Measurements from ENCODE around the gene PAFAH1B2.
"Not testable (repeated sequence)": the region's sequence is repeated elsewhere in the genome, so short reads cannot be mapped to it uniquely, and the experiment has no call there.

The PAFAH1B2 gene

DNA sequence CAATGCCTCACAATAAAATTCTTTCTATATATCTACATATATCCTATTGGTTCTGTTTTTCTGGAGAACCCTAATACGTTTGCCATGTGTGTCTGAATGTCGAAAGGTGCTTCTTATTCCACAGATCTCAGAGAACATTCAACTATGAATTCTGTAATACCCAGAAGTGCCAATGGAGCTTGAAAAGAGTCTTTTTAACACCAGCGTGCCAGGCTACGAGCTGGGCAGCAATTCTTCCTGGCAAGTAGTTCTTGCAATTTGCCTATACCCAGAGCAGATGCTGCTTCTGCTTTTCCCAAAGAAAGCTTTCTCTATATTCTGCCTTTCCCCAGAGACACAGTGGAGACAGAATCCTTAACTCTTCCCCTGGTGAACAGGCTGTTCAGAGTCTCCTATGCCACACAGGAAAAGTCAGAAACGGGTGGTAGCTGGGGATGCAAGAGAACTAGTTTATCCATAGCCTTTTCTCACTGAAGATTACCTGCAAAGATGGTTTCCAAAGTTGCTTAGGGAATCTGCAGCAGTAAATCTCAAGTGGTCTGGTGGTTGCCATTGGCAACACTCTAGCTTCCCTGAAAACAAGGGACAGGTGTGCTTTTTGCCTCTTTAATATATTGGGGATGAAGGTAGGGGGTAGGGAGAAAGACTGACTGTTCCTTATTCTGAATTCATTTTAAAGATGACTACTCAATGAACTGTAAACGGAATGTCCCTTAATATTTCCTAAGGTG is 16.8 kb upstream of the PAFAH1B2 start:
- no peak for DNase-seq (ENCODE audit: low read depth)

DNA sequence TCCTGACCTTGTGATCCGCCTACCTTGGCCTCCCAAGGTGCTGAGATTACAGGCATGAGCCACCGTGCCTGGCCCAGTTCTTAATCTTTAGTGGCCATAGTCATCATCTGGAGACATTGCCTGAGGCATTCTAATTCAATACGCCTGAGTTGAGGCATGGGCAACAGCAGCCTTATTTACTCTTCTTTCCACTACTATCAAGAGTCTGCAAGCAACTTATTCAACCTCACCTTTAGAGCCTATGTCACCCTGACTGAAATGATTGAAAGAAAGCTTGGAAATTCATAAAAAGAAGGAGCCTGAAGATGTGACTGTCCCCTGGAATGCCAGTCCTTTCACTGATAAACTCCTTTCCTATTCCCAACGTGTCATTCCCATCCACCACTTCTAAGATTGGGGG is 15.8 kb upstream of the PAFAH1B2 start:
- no peak for DNase-seq (ENCODE audit: low read depth)

DNA sequence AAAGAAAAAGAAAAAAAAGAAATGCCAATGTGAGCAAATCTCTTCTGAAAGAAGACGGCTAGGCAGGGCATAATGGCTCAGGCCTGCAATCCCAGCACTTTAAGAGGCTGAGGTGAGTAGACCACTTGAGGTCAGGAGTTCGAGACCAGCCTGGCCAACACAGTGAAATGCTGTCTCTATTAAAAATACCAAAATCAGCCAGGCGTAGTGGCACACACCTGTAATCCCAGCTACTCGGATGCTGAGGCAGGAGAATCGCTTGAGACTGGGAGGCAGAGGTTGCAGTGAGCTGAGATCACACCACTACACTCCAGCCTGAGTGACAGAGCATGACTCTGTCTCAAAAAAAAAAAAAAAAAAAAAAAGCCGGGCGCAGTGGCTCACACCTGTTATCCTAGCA is 13.7 kb upstream of the PAFAH1B2 start:
- DNase-seq (ENCODE audit: low read depth), result not testable (repeated sequence)

DNA sequence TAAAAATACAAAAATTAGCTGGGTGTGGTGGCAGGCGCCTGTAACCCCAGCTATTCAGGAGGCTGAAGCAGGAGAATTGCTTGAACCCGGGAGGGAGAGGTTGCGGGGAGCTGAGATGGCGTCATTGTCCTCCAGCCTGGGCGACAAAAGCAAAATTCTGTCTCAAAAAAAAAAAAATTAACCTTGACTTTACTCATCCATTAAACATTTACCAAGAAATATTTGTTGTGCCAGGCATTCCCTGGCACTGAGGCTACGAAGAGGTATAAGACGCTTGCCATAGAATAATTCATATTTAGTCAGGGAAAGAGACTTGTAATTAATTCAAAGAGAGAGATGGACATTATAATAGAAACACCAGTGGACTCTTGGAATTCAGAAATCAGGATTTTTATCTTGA is 13.2 kb upstream of the PAFAH1B2 start:
- no peak for DNase-seq (ENCODE audit: low read depth)

DNA sequence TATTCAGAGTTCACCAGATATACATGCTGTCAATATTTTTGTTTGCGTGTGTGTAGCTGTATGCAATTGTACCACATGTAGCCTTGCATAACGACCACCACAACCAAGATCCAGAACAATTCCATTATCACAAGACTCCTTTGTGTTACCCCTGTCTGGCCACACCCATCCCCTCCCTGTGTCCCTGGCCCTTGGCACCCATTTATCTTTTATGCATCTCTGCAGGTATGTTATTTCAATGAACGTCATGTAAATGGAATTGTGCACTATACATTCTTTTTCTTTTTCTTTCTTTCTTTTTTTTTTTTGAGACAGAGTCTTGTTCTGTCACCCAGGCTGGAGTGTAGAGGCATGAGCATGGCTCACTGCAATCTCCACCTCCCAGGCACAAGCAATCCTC is 9.7 kb upstream of the PAFAH1B2 start:
- DNase-seq (ENCODE audit: low read depth), result no peak

DNA sequence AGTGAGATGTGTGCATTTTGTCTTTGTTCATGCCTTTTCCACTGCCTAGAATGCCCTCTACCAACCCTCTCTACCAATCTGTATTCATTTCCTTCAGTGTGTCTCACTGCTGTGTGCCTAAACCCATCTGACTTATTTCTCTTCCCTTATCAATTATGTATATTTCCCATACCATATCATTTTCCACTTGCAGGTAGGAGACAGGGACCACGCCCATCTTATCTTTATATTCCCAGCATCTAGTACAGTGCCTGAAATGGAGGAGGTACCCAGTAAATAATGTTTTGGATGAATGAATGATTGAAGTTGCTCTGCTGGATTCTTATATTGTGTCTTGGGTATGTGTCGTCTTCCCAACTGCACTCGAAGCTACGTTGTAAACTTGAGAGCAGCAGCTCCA is 9.1 kb upstream of the PAFAH1B2 start:
- not testable (repeated sequence) for DNase-seq (ENCODE audit: low read depth)

DNA sequence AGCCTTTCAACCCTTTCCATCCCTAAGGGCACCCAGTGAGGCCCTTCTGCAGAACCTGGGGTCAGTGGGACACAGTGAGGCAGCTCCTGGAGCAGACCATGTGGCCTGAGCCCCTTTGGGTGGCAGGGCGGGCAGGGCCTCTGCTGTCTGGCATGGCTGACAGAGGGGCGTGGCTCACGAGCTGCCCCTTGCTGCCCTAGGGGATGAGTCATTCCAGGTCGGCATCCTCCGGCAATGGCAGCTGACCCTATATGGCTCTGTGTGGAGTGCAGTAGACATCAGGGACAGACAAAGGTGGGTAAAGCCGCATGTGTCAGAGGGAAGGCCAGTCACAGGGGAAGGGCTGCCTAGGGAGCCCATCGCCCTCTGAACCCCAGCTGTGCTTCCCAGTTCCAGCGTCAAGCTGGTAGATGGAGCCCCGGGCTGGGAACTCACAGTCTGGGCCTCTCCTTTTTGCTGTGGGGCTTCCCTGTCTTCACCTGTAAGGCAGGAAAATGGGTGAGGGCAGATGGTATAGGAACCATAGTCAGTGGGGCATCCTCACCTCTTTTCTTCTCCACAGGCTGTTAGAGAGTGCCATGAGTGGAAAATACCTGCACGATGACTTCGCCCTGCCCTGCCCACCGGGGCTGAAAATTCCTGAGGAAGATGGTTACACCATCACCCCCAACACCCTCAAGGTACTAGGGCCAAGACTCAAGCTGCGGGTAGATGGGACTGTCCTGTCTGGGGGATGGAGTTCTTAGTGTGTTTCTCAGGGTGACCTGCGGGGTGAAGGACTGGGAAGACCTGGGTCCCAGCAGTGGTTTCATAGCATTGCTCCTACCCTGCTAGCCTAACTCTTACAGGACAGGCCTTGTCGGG is 6.6 kb upstream of the PAFAH1B2 start:
- DNase-seq (ENCODE audit: low read depth), result not testable (repeated sequence)

DNA sequence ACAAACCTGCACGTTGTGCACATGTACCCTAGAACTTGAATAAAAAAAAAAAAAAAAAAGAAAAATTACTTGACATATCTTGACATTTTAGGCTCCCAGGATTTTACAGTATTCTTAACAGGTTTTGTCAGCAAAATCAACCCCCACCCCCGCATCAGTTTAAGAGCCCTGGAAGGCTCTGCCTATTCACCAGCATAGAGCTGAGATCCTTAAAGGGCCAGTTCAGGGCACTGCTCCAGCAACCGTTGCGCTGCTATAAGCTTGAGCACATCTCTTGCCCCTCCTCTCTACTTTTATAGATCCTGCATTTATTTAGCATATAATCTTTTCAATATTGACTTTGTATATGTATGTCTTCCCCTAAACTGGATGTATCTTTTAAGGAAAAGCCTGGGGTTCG is 697 bp upstream of the PAFAH1B2 start:
- no peak for DNase-seq (ENCODE audit: low read depth)

DNA sequence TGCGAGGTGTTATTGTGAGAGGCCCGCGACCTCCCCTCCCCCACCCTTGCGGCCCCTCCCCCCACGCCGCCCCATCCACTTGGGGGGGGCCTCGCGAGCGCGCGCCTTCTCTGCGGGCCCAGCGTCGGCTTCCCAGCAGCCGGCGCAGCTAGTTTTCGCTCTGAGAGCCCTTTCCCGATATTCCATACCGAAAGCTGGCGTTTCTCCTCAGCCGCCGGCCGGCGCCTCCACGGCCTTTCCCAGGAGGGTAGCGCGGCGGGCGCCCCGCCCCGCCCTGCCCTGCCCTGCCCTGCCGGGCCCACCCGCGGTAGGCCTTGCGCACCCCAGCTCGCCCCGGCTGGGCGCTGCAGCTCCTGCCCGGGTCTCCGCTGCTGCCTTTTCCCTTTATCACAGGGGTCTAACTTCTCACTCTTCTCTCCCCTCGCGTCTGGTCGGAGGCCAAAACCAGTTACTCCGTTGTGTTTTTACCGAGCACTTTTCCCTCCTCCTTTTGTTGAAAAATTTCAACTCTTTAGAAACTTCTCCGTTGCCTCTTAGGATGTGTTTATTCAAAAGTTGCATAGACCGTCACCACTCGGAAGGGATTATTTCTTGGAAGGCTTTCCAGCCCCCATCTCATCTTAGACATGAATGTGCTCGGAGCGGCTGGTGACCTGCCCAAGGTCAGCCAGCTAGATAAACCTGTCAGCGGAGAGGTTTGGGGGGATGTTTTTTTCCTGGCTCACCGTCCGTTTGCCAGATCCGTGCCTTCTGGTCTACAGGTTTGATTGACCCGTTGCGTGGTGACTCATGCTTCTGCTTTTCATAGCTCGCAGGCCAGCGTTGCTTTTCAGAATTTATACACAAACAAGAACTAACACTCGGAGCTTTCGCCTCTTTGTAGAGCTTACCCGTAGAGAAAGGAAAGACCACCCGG is 648 bp downstream of the PAFAH1B2 start:
- DNase-seq (ENCODE audit: low read depth), result no peak

DNA sequence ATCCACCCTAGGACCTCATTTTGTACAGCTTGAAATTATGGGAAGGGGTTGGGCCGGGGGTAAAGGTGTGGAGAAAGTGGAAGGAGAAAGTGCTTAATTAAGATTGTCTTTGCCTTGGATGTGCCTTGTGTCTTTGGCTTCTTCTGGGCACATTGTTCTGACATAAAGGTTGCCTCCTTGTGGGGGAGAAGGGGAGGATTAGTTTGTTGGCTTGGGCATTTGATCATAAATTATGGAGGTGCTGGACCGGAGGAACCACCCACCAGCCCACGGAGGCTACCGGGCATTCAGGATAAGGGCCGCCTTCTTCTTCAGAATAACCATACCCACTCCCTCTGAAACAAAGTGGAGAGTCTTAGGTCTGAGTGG is 1.3 kb downstream of the PAFAH1B2 start:
- no peak for DNase-seq (ENCODE audit: low read depth)

DNA sequence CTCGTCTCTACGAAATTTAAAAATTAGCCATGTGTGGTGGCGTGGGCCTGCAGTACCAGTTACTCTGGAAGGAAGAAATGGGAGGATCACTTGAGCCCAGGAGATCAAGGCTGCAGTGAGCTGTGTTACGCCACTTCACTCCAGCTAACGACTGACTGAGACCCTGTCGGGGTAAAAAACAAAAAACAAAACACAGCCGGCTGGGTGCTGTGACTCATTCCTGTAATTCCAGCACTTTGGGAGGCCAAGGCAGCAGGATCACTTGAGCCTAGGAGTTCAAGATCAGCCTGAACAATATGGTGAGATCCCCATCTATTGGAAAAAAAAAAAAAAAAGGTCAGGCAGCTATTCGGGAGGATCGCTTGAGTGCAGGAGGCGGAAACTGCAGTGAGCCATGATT is 2.4 kb downstream of the PAFAH1B2 start:
- DNase-seq (ENCODE audit: low read depth), result no peak

DNA sequence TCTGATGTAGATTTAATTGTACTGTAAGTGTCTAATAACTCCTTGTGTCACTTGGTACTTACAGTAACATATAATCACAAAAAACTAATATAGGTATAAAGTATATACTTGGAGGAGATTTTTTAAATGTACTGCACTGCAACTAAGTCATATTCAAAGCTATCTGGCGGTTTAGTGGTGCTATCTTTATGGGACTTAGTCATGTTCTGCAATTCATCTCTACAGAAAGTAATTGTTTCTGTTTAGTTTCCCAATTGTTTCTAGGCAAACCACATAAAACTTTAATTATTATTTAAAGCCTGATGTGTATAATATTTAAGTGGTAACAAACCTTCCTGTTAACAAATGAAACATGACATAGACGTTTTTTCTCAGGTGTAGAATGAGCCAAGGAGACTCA is 8.0 kb downstream of the PAFAH1B2 start:
- DNase-seq (ENCODE audit: low read depth), result no peak

DNA sequence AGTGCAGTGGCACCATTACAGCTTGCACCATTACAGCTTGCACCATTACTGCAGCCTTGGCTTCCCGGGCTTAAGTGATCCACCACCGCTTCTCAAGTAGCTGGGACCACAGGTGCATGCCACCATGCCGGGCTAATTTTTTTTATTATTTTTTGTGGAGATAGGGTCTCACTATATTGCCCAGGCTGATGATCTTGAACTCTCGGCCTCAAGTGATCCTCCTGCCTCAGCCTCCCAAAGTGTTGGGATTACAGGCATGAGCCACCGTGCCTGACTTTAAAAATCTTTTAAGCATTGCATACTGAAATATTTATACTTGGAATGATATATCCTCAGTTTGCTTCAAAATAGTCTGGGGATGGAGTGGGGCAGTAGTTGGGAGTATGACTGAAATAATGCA is 10.4 kb downstream of the PAFAH1B2 start:
- no peak for DNase-seq (ENCODE audit: low read depth)

DNA sequence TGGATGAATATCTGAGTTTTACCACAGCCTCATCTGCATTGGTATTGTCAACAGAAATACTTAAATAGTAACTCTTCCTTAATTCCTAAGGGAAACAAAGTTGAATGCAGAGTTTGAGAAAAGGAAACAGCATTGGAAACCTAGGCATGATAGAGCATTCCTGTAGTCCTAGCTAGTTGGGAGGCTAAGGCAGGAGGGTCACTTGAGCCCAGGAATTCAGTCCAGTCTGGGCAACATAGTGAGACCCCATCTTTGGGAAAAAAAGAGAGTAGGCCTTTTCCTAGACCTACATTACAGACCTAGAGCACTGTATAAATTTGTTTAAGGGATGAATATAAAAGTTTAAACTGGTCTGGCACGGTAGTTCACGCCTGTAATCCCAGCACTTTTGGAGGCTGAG is 13.4 kb downstream of the PAFAH1B2 start:
- DNase-seq (ENCODE audit: low read depth), result no peak

DNA sequence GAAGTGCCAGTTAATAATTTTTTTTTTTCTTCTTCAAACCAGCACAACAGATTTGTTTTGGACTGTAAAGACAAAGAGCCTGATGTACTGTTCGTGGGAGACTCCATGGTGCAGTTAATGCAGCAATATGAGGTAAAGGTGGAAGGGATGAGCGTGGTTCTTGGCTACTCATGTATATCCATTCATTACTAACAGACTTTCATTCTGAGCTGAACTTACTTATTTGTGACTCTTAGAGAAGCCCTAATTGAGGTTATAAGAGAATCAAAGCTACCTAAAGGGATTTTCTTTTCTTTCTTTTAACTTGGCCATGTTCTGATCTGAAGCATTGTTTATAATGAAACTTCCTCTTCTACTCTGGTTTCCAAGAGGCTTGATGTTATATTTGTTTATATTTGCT is 15.8 kb downstream of the PAFAH1B2 start:
- no peak for DNase-seq (ENCODE audit: low read depth)

DNA sequence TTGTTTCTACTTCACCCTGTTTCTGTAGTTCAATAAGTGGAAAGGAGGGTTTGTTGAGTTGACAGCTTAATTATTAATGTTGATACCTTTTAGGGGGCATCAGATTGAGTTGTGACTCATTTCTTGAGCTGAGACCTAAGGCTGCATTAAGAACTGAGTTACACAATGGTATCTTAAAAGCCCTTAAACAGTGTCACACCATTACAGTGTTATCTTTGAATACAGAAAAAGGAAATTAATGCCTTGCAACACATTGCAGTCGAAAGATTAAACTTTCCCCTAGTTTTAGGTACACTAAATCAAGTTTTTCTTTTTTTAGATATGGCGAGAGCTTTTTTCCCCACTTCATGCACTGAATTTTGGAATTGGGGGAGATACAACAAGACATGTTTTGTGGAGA is 16.7 kb downstream of the PAFAH1B2 start:
- DNase-seq (ENCODE audit: low read depth), result no peak

DNA sequence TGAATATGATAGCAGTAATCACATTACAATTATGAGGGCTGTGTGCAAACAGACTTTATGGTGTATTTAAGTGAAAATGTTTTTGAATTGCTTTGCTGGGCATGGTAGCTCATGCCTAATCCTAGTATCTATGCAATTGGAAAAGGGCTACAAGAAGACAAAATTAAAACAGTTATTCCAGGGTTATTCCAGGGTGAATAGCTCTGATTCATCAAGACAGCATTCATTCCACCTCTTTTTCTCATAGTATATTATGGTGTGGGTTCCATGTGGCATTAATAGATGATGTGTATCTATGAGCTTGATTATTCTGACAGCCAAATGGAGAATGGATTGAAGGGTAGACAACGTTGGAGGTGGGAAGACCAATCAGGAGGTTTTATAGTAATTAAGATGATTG is 22.4 kb downstream of the PAFAH1B2 start:
- DNase-seq (ENCODE audit: low read depth), result no peak

DNA sequence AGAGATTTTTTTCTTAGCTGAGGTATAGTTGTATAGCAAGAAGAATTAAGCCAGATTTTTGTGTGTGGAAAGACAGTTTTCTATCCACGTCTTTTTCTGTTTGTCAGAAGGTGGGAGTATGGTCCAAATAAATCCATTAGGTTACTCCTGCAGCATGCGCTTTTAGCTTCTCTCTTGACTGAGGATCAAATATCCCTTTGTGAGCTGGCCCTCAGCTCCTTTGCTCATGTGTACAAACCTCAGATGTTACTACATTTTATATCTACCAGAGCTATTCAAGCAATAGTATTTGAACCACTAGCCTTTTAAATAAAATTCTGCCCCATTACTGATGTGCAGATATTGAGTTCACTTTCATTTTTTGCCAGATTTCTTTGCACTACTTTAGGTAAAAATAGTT is 25.6 kb downstream of the PAFAH1B2 start:
- no peak for DNase-seq (ENCODE audit: low read depth)

DNA sequence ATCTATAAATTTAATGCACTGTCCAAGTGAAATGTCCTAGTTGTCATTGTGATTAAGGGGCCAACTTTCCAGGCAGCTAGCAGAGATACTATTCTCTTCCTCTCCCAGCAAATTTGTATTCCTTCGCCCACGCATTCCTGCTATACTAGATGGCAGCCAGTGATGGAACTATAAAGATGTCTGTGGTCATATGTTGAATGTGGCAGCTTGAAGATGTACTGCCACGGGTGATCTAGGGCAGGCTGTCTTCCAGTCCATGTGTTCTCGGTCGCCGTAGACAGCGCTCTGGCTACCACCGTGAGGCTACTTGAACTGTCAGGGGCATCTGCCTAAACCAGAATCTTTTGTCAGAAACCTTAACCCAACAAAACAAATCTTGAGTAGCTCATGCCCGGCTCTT is 26.1 kb downstream of the PAFAH1B2 start:
- no peak for DNase-seq (ENCODE audit: low read depth)

DNA sequence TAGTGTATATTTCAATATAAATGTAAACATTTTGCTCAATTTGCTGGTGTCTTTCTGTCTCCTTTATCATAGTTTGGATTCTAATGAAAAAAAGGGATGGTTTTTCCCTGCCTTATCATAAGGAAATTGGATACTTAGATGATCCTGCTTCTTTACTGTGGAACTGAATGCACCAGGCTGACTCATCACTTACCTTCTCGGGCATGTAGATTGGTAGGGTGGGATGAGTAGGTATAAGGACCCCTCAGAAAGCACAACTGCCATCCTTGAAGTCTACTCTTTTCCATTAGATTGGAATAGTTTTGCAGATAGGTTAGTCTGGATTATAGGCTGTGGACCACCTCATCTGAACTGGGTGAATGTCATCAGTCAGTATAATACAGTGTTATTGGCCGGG is 26.9 kb downstream of the PAFAH1B2 start:
- no peak for DNase-seq (ENCODE audit: low read depth)

DNA sequence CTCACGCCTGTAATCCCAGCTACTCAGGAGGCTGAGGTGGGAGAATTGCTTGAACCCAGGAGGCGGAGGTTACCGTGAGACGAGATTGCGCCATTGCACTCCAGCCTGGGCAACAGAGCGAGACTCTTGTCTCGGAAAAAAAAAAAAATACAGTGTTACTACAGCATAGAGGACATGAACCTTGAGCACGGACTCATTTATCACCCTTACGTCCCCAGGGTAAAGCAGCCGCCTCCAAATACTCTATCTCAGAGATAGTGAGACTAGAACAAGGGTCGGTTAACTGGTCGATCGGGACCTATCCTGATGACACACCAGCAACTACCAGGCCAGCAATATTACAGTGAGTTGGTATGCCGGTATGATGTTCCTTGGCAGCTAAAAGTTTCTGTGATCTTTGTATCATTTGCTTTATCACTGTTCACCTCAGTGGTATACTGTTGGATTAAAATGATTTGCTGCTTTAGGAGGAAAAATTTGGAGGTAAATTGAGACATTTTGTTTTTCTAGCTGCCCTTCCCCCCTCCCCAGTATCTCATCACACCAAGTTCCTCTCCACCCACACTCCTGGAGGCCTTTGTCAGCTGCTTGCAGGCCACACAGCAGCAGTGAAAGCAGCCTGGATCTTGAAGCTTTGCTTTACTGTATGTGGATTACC is 27.4 kb downstream of the PAFAH1B2 start:
- no peak for DNase-seq (ENCODE audit: low read depth)
